Sigmoid colon (tissue), 4 donors: ENCODE results near the gene TPCN2.
A peak's percentile ranks its signal among the peaks of the same experiment; 100 is the strongest.

Experiments used
- EP300 ChIP-seq, 4 donors: sonication (generic); formaldehyde crosslinking; IDR thresholded peaks; one replicate each; pipeline ENCODE4 v1.6.1; 2017; ENCODE audit warnings: antibody characterized with exemption in 4 of 4
- POLR2A ChIP-seq, 2 donors: fragments of 450-650 bp; IDR thresholded peaks; one replicate each; pipeline ENCODE4 v1.6.1; 2016; ENCODE audit warnings: antibody characterized with exemption in 2 of 2, mild to moderate bottlenecking in 2 of 2, moderate library complexity in 2 of 2
- TF ChIP-seq, protein P1 (sequence below), 4 experiments: fragments of 450-650 bp in 3 of 4; fragments of 200-600 bp in 1 of 4; IDR thresholded peaks; one replicate each; pipeline ENCODE4 v1.5.1; 2016 to 2019; ENCODE audit warnings: antibody characterized with exemption in 4 of 4, mild to moderate bottlenecking in 3 of 4, moderate library complexity in 2 of 4

DNA sequence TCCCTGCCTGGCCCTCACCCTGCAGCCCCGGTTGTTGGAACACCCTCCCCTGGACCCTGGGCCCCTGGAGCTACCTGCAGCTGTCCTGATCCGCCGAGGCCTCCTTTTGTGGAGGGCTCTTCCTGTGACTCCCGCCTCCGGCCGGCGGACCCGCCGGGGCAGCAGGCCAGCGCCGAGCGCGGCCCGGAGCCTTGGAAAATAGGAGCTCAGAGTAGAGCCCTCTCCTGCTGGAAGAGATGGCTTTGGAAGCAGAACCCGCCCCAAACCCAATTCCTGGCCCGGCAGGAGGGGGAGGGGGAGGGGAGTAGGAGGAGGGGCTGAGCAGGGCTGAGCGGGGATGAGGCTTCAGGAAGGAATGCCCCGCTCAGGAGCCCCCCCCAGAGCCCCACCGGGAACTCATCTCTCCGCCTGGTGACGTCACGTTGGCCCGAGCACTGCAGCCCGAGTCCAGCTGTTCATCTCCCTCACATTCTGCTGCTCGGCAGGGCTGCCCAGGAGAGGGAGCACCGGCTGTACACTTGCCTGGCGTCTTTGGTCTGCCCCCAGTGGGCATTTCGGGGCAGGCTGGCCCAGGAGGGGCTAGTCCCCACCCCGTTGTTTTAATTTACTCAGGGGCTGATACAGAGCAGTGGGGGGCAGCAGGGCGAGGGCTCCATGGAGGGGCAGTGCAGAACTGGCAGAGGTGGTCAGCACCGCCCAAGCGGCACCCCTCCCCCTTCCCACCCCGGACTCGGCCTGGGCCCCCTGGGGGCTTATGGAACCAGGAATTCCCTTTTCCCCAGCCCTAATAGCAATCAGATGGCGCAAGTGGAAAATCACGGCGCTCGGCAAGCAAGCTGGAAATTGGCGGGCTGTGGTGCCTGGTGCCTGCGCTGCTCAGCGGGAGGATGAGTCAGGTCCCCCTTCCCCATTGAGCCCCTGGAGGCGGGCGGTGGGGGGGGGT lies 35.5 kb upstream of the TPCN2 start, which contains the start of gene MRGPRF:
- TF ChIP-seq, protein P1, sequence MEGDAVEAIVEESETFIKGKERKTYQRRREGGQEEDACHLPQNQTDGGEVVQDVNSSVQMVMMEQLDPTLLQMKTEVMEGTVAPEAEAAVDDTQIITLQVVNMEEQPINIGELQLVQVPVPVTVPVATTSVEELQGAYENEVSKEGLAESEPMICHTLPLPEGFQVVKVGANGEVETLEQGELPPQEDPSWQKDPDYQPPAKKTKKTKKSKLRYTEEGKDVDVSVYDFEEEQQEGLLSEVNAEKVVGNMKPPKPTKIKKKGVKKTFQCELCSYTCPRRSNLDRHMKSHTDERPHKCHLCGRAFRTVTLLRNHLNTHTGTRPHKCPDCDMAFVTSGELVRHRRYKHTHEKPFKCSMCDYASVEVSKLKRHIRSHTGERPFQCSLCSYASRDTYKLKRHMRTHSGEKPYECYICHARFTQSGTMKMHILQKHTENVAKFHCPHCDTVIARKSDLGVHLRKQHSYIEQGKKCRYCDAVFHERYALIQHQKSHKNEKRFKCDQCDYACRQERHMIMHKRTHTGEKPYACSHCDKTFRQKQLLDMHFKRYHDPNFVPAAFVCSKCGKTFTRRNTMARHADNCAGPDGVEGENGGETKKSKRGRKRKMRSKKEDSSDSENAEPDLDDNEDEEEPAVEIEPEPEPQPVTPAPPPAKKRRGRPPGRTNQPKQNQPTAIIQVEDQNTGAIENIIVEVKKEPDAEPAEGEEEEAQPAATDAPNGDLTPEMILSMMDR (IDR thresholded peaks at IDR 0.05), result peak; percentile 68 to 91 (median 74)
- TF ChIP-seq EP300 (IDR thresholded peaks at IDR 0.05), result peak in 2 of 4 donors; percentile 31 to 81
- peak; percentile 94 to 96 for TF ChIP-seq POLR2A (IDR thresholded peaks at IDR 0.05)
